GM12874 (cell line): Measurements from ENCODE around the gene NEK8.

Experiments used
- TF ChIP-seq, protein P1 (sequence below): IDR thresholded peaks from 2 replicates; pipeline ENCODE4 v1.5.1; 2011; ENCODE audit warnings: low read depth, mild to moderate bottlenecking, control low read depth, low read length, moderate library complexity; ENCODE audit not compliant: insufficient read depth

The NEK8 gene

DNA sequence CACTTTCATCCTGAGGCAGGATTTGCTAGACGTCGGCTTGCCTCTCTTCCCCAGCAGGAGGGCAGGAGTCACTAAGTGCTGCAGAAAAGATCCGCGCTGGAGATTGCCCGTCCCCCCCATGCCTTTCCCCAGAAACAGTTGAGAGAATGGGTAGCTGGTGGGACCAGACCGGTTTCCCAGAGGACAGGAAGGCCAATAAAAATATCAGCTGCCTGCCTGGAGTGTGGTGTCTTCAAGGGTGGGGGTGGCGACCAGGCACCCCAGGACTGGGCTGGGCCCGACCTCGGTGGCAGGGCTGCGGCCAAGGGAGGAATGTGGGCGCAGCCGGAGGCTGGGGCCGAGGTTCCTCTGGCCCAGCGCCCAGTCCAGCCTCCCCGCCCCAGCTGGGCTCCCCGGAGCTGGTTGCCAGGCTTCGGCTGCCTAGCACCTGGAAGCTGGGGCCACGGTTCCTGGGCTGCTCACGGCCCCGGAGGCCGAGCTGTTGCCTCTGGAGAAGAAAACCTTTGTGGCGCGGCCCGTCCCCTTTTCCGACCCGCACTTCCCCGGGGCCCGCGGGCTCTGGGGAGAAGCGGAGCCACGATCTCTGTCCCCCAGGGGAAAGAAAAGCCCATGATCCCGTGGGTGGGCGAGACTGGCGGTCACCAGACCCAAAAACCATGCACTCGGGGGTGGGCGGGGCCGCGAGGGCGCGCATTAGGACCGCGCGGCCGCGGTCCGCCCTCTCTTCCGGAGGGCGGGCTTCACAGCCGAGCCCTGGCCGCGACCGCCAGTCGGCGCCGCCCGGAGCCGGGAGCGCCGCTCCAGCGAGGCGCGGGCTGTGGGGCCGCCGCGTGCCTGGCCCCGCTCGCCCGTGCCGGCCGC is 14.9 kb downstream of the NEK8 start, which contains the start of gene TRAF4:
Gene TRAF4 (plus strand): TSS at position 769 of the 861 bp plus-strand sequence. CDS start 102 bp downstream, outside the sequence.
- TF ChIP-seq, protein P1, sequence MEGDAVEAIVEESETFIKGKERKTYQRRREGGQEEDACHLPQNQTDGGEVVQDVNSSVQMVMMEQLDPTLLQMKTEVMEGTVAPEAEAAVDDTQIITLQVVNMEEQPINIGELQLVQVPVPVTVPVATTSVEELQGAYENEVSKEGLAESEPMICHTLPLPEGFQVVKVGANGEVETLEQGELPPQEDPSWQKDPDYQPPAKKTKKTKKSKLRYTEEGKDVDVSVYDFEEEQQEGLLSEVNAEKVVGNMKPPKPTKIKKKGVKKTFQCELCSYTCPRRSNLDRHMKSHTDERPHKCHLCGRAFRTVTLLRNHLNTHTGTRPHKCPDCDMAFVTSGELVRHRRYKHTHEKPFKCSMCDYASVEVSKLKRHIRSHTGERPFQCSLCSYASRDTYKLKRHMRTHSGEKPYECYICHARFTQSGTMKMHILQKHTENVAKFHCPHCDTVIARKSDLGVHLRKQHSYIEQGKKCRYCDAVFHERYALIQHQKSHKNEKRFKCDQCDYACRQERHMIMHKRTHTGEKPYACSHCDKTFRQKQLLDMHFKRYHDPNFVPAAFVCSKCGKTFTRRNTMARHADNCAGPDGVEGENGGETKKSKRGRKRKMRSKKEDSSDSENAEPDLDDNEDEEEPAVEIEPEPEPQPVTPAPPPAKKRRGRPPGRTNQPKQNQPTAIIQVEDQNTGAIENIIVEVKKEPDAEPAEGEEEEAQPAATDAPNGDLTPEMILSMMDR = 0 out of 2 replicates have a peak, but pooled peaks have one; percentile 16

DNA sequence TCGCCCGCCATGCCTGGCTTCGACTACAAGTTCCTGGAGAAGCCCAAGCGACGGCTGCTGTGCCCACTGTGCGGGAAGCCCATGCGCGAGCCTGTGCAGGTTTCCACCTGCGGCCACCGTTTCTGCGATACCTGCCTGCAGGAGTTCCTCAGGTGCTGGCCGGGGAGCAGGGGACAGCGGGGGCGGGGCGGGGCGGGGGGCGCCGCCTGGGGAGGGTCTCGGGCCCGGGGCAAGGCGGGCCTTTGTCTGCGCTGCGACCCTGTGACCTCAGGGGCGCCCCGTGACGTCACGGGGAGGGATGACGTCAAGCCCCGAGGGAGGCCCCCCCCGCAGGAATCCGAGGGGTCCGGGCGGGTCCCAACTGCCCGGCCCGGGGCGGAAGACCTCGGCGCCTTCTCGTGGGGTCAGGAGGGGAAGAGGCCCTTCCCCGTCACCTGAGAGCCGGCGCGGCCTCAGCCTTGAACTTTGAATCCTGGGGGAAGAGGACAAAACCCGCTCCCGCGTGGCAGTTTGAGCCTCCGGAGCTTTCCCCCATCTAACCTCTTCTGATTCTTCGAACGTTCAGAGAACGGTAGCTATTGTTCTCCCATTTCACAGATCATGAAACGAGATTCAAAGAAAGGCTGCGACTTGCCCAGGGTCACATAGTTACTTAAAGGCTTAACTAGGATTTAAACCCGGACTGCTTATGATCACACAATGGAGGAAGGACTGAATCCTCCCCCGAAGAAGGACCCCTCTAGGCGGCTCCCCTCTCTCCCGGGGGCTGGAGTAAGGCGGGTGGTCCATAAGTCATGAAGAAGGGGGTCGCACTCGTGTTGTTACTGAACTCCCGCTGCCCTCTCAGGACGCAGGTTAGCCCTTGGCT is 15.8 kb downstream of the NEK8 start:
- TF ChIP-seq, protein P1 = no peak

DNA sequence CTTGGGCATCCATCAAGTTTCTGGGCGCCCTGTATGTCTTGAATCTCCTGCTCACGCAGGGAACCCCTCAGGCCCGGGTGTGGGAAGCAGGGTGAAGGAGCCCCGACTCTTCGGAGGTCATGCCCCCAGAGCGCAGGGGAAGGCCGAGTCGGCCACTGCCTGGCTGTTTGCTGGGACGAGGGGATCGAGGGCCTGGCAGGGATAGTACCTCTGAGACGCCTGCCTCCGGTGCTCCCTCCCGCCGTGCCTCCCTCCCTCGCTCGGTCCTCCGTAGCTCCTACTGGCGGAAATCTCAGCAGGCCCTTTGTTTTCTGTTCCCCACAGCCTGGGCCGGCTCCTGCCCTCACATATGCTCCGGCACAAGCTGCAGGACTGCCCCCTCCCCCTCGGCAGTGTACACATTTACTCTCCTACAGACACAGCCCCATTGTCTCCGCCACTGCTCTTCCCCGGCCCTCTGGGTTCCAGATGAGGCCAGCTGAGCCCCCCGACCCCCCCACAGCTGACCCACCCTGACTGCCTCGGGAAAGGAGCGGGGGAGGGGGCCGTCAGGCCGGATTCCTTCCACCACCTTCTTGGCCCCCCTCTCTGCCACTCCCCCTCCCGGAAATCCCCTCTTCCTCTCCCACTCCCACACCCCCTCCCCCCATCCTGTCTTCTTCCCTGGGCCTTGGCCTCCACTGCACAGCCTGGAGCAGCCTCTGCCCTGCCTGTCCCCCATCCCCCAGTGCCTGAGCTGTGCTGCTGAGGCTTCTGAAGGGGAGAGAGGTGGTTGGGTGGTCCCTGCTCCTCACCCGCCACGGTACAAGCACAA is 16.6 kb downstream of the NEK8 start:
- TF ChIP-seq, protein P1 = no peak

DNA sequence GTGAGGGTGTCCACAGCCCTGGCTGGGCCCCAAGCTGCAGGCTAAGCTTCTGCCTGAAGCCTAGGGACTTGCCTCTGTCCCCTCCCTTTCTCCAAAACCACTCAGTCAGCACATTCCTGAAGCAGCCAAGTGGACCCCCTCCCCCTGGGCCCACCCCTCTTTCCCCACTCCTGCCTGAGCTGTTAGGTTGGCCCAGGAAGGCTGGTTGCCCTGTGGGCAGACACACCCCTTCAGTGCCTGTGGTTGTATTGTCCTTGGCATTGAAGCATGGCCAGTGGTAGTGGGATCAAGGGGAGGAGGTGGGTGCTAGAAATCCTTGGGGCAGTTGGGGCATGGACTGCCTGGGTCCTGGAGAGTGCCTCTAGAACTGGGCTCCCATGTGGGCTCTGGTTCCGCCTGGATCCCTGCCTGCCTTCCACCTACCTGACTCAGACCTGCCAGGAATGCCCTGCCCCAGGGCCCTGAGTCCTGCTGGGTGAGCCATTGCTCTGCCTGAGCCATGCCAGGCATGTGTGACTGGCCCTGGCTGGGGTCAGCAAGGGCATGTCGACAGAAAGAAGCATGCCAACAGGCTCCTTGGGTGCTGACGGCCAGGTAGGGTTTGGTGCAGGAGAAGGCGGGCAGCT is 17.3 kb downstream of the NEK8 start:
- TF ChIP-seq, protein P1 = no peak

DNA sequence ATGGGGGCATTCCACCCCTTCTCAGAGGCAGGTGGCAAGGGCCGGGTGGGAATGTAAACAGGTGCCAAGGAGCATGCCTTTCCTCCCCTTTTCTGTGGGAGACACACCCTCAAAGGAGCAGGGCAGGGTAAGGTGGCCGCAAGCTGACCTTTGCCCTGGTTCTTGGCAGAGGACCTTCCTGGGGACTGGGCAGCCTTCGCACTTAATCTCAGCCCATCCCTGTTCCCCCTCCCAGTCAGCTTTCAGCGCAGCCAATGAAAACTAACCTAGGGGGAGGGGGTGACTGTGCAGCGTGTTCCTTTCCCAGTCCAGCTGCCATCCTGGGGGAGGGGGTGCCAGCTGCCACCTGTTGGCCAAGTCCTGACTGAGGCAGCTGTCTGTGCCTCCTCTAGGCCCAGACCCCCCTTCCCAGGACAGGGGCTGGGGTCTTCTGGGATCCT is 18.0 kb downstream of the NEK8 start:
- TF ChIP-seq, protein P1 = no peak

DNA sequence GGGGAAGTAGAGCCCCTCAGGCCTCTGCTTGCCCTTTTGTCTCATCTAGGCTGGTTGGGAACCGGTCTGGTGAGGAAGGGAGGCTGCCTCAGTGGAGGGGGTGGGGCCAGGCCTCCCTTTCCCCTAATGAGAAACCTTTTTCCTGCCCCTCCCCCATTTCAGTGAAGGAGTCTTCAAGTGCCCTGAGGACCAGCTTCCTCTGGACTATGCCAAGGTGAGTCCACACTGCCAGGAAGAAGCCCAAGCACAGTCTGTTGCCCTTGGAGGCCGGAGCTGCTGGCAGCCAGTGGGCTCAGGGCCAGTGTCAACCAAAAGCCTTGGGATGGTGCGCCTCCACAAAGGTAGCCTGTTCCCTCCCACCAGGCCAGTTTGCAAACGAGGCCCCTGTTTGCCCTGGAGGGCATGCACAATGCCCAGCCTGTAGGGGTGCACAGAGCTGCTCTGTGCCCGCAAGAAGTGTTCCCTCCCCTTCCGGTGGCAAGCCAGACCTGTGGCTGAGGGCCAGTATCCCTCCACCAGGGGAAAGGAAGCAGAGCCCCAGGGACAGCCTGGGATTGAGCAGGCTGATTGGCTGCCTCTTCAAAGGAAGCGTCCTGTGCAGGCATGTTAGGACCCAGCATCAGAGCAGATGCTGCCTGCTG is 18.6 kb downstream of the NEK8 start:
- TF ChIP-seq, protein P1 = no peak
